ENCODE data around the gene ATAD2B. TPM values are rescaled to one million over a fixed set of nuclear protein-coding genes. Genes with fewer than 3 reads are reported as not detected.

The ATAD2B gene
- total and polyA plus RNA-seq, 2 of the 8 experiments (the other 6 are each of a cell fraction or from before 2014, with no cell fraction given) = 3.4 to 16.1 TPM

- FAIRE-seq (no peak), DNase-seq (ENCODE audit: low read depth in 1 of 2, low spot score in 2 of 2) (no peak)
- no peak overlapping the region for H3K56ac ChIP-seq (replicated peaks; ENCODE audit: insufficient read length, low read depth, low read length)
- TF ChIP-seq JUND (IDR thresholded peaks at IDR 0.05; ENCODE audit: low read length) (no peak), ZNF274 (IDR thresholded peaks at IDR 0.05; ENCODE audit: borderline replicate concordance, extremely low read depth, low read length) (no peak), POLR2AphosphoS5 (IDR thresholded peaks at IDR 0.05; ENCODE audit: low read depth, low read length) (no peak), BRCA1 (IDR thresholded peaks at IDR 0.05; ENCODE audit: low read depth, low read length) (no peak), EZH2 (IDR thresholded peaks at IDR 0.05; ENCODE audit: low read depth, low read length, severe bottlenecking) (no peak), TEAD4 (IDR thresholded peaks at IDR 0.05; ENCODE audit: low read depth, low read length) (no peak), NANOG (IDR thresholded peaks at IDR 0.05; ENCODE audit: insufficient read depth, low read depth, low read length, poor library complexity, severe bottlenecking) (no peak), SIRT6 (IDR thresholded peaks at IDR 0.05; ENCODE audit: low read length) (no peak)
- no peak overlapping the region for H2BK12ac ChIP-seq (ENCODE audit: low read depth, low read length)
- no peaks in the 10 kb centered on the region for H3K9me3 ChIP-seq (ENCODE audit: insufficient read depth in 2 of 2, low read depth in 1 of 2, low read length in 1 of 2)
- H3K4ac ChIP-seq (replicated peaks; ENCODE audit: insufficient read length, low read depth, low read length) = no peak overlapping the region
- no peak overlapping the region for H3K14ac ChIP-seq (ENCODE audit: insufficient read length)
- no peaks in the 10 kb centered on the region for H3K79me2 ChIP-seq (ENCODE audit: control insufficient read depth in 1 of 2, insufficient read depth in 2 of 2, low read length in 2 of 2)
- no peak overlapping the region for H3K4me2 ChIP-seq (ENCODE audit: insufficient read depth in 1 of 2, low read depth in 2 of 2, low read length in 2 of 2)
- ChIA-PET POLR2A (ENCODE audit: partially characterized antibody) (no interaction called here), CTCF (ENCODE audit: partially characterized antibody) (interaction anchor here (1.0 to 1.4 kb wide), 3 partner anchors 9 to 706 kb away, joined by 3 to 5 read pairs (median 4); no protein-coding TSS in a partner anchor)
- no peak overlapping the region for H2BK120ac ChIP-seq (replicated peaks; ENCODE audit: low read depth, low read length)
- no peak overlapping the region for H4K5ac ChIP-seq (ENCODE audit: insufficient read length, low read depth, low read length)
- no peaks in the 10 kb centered on the region for H3K23me2 ChIP-seq (ENCODE audit: low read depth, low read length)
- H3K4me3 ChIP-seq (ENCODE audit: extremely low read depth in 1 of 4, insufficient read depth in 2 of 4, low read depth in 3 of 4, low read length in 4 of 4) = no peak overlapping the region
- H3K27me3 ChIP-seq (replicated peaks in 1 of 4; ENCODE audit: control insufficient read depth in 3 of 4, extremely low read depth in 1 of 4, insufficient read depth in 3 of 4, low read length in 3 of 4) = no peaks in the 10 kb centered on the region
- H4K20me1 ChIP-seq (replicated peaks in 1 of 2; ENCODE audit: control insufficient read depth in 1 of 2, insufficient read depth in 2 of 2, low read length in 2 of 2) = no peaks in the 10 kb centered on the region
- no peaks in the 10 kb centered on the region for H3K36me3 ChIP-seq (ENCODE audit: control insufficient read depth in 2 of 4, insufficient read depth in 4 of 4, low read length in 3 of 4)
- no peak overlapping the region for H2AFZ ChIP-seq (ENCODE audit: low read length)
- no peaks in the 10 kb centered on the region; the same call in 1 of the 2 replicates for H3K79me1 ChIP-seq (ENCODE audit: low read depth, low read length)
- H2BK20ac ChIP-seq (ENCODE audit: low read length) = no peak overlapping the region
- H4K8ac ChIP-seq (ENCODE audit: extremely low read depth, insufficient read depth, low read length) = no peak overlapping the region
- no peaks in the 10 kb centered on the region for H3K4me1 ChIP-seq (replicated peaks in 1 of 4; ENCODE audit: control insufficient read depth in 3 of 4, insufficient read depth in 4 of 4, low read length in 3 of 4)
- no peak overlapping the region for H4K91ac ChIP-seq (replicated peaks; ENCODE audit: insufficient read length, low read length)
- H2AK5ac ChIP-seq (ENCODE audit: low read depth, low read length) = no peak overlapping the region
- H3K9ac ChIP-seq (replicated peaks in 1 of 4; ENCODE audit: extremely low read depth in 1 of 4, low read depth in 3 of 4, low read length in 3 of 4) = no peak overlapping the region
- no peak overlapping the region for H2BK5ac ChIP-seq (ENCODE audit: low read depth, low read length)
- no peak overlapping the region for H3K23ac ChIP-seq (ENCODE audit: insufficient read length)
- no peak overlapping the region for H3K27ac ChIP-seq (ENCODE audit: low read depth, low read length)
- no peak overlapping the region for H2BK15ac ChIP-seq (ENCODE audit: low read length)
- no peak overlapping the region for H3K18ac ChIP-seq (ENCODE audit: extremely low read depth, low read length)
- WGBS, 2 experiments (ENCODE audit: extremely low coverage in 1 of 2, insufficient coverage in 1 of 2, insufficient read length in 1 of 2, insufficient replicate concordance in 2 of 2, low coverage in 1 of 2, low lambda C conversion rate in 2 of 2, missing lambda C conversion rate in 1 of 2) = 92% methylated on average over 4 of the region's 4 CpGs; no CpG with 5 or more reads in 1 of the 2 experiments
Observed at GRCh38 chr2:23718931-23719700, 207.8 kb downstream of the ATAD2B start.

Measured in H1 (cell line).